Activated CD8-positive, alpha-beta T cell treated with anti-CD3 and anti-CD28 coated beads for 36 hours (primary cell): Measurements from ENCODE around the gene MYO16. TPM values are rescaled to one million over a fixed set of nuclear protein-coding genes. Genes with fewer than 3 reads are reported as not detected.

Experiments
- ATAC-seq: fragments of 200-7000 bp; cut with Tn5 transposase; one replicate; pipeline ENCODE4 v1.10.0; 2021; ENCODE audit warnings: mild to moderate bottlenecking, moderate library complexity
- CTCF ChIA-PET: fragments of 350-600 bp; sonication (Branson Sonifier 250); formaldehyde crosslinking; loops from one replicate; lab custom pipeline; 2021; ENCODE audit warnings: antibody characterized with exemption; lab: Charles Lee
- POLR2A ChIA-PET: fragments of 350-600 bp; sonication (Branson Sonifier 250); formaldehyde crosslinking; loops from one replicate; lab custom pipeline; 2021; ENCODE audit warnings: antibody characterized with exemption; lab: Charles Lee
- DNase-seq: peaks from one replicate; pipeline ENCODE4 v3.0.0-alpha.2; 2020
- H3K27ac Mint-ChIP-seq: one replicate; pipeline ENCODE4 v1.8.0; 2021; ENCODE audit warnings: mild to moderate bottlenecking, mixed read lengths
- H3K27me3 Mint-ChIP-seq: one replicate; pipeline ENCODE4 v1.8.0; 2021; ENCODE audit warnings: mixed read lengths
- H3K36me3 Mint-ChIP-seq: one replicate; pipeline ENCODE4 v1.8.0; 2021; ENCODE audit warnings: low read depth, mixed read lengths
- H3K4me1 Mint-ChIP-seq: one replicate; pipeline ENCODE4 v1.8.0; 2021; ENCODE audit warnings: low read depth, mixed read lengths
- H3K4me3 Mint-ChIP-seq: one replicate; pipeline ENCODE4 v1.8.0; 2021; ENCODE audit warnings: mild to moderate bottlenecking, moderate library complexity, mixed read lengths
- H3K9me3 Mint-ChIP-seq: one replicate; pipeline ENCODE4 v1.8.0; 2021; ENCODE audit warnings: mixed read lengths
- CTCF ChIP-seq: fragments of 200-600 bp; IDR thresholded peaks from one replicate; pipeline ENCODE4 v1.8.0; 2022; ENCODE audit warnings: antibody characterized with exemption, mild to moderate bottlenecking
- intact Hi-C: fragments of 100-400 bp; cut with micrococcal nuclease; formaldehyde crosslinking; loops from one replicate; pipeline ENCODE4 v1.10.0; 2022
- total RNA-seq, 2 experiments: library from RNA; stranded (reverse); gene quantifications; one replicate each; pipeline ENCODE4 v1.2.3, GENCODE V29; 2021

MYO16 gene
- total RNA-seq, 2 experiments from 2014 or later = not detected

GRCh38 chr13:109241160-109241559 is 611.7 kb downstream of the MYO16 start:
- Mint-ChIP-seq H3K27ac (no peak overlapping the region), H3K4me1 (no peaks in the 10 kb centered on the region), H3K4me3 (no peak overlapping the region), H3K27me3 (peaks cover 2% of the 10 kb centered on the region), H3K36me3 (no peaks in the 10 kb centered on the region), H3K9me3 (no peaks in the 10 kb centered on the region)
- no peak for TF ChIP-seq CTCF
- no peak for ATAC-seq
- intact Hi-C loops = no loop called here
- ChIA-PET CTCF (no interaction called here), POLR2A (no interaction called here)
- DNase-seq = no peak

- H3K4me3 Mint-ChIP-seq = no peak overlapping the region
- DNase-seq (no peak), ATAC-seq (no peak)
- H3K36me3 Mint-ChIP-seq = no peaks in the 10 kb centered on the region
- intact Hi-C loops = no loop called here
- ChIA-PET CTCF (interaction anchor here (0.7 kb wide), 1 partner anchor 669 kb away, joined by 3 read pairs; no protein-coding TSS in a partner anchor), POLR2A (interaction anchor here (1.0 kb wide), 1 partner anchor 29 kb away, joined by 3 read pairs; no protein-coding TSS in a partner anchor)
- H3K4me1 Mint-ChIP-seq = no peaks in the 10 kb centered on the region
- no peak for TF ChIP-seq CTCF
- peaks cover 2% of the 10 kb centered on the region for H3K27me3 Mint-ChIP-seq
- H3K9me3 Mint-ChIP-seq = peaks cover 1% of the 10 kb centered on the region
- H3K27ac Mint-ChIP-seq = no peak overlapping the region
Observed at GRCh38 chr13:109243311-109243951, 614.0 kb downstream of the MYO16 start.

- Mint-ChIP-seq H3K4me1 (no peaks in the 10 kb centered on the region), H3K4me3 (no peak overlapping the region), H3K36me3 (no peaks in the 10 kb centered on the region), H3K27ac (no peak overlapping the region), H3K9me3 (peaks cover 8% of the 10 kb centered on the region), H3K27me3 (peaks cover 2% of the 10 kb centered on the region)
- ATAC-seq (no peak), DNase-seq (no peak)
- ChIA-PET CTCF (no interaction called here), POLR2A (no interaction called here)
- intact Hi-C loops = no loop called here
- TF ChIP-seq CTCF = no peak
Observed at GRCh38 chr13:109244566-109244965, 615.2 kb downstream of the MYO16 start.

GRCh38 chr13:109246001-109246400 is 616.6 kb downstream of the MYO16 start:
- ATAC-seq = no peak
- no peak overlapping the region for H3K27ac Mint-ChIP-seq
- no peak for DNase-seq
- ChIA-PET POLR2A (no interaction called here), CTCF (no interaction called here)
- intact Hi-C loops = no loop called here
- peaks cover 1% of the 10 kb centered on the region for H3K27me3 Mint-ChIP-seq
- H3K9me3 Mint-ChIP-seq = peaks cover 8% of the 10 kb centered on the region
- TF ChIP-seq CTCF = no peak
- no peaks in the 10 kb centered on the region for H3K4me1 Mint-ChIP-seq
- no peak overlapping the region for H3K4me3 Mint-ChIP-seq
- H3K36me3 Mint-ChIP-seq = no peaks in the 10 kb centered on the region

- H3K4me1 Mint-ChIP-seq = no peaks in the 10 kb centered on the region
- intact Hi-C loops = no loop called here
- H3K9me3 Mint-ChIP-seq = peaks cover 8% of the 10 kb centered on the region
- ATAC-seq (no peak), DNase-seq (no peak)
- no peaks in the 10 kb centered on the region for H3K36me3 Mint-ChIP-seq
- POLR2A ChIA-PET = no interaction called here
- H3K4me3 Mint-ChIP-seq = no peak overlapping the region
- peaks cover 1% of the 10 kb centered on the region for H3K27me3 Mint-ChIP-seq
- CTCF ChIA-PET = no interaction called here
- no peak for TF ChIP-seq CTCF
- H3K27ac Mint-ChIP-seq = no peak overlapping the region
Observed at GRCh38 chr13:109249780-109250528, 620.5 kb downstream of the MYO16 start.
